CD14-positive monocyte (primary cell): ENCODE data around the gene TCF4. TPM values are rescaled to one million over a fixed set of nuclear protein-coding genes. Genes with fewer than 3 reads are reported as not detected.

ENCODE experiments used
- DNase-seq, 3 donors: peaks; one replicate each; pipeline ENCODE4 v3.0.0-alpha.2; 2011 to 2022
- H2AFZ ChIP-seq: 2 replicates; pipeline ENCODE4 v1.6.0; 2012; ENCODE audit warnings: mild to moderate bottlenecking, low read depth, low read length, inconsistent platforms; ENCODE audit not compliant: insufficient read depth, poor library complexity, severe bottlenecking
- H3K27ac ChIP-seq, 2 donors: 1 replicate in 1 of 2; 2 replicates in 1 of 2; pipeline ENCODE4 v1.5.1; 2012 to 2013; ENCODE audit warnings: low read length in 2 of 2, control low read depth in 1 of 2, inconsistent platforms in 1 of 2, low read depth in 1 of 2, mild to moderate bottlenecking in 1 of 2
- H3K27me3 ChIP-seq, 2 donors: one replicate each; pipeline versions ENCODE4 v1.6.0 to v1.6.1; 2011 to 2013; ENCODE audit warnings: low read length in 2 of 2; ENCODE audit not compliant: control insufficient read depth in 2 of 2, insufficient read depth in 2 of 2
- H3K36me3 ChIP-seq, 2 donors: replicated peaks in 1 of 2; 1 replicate in 1 of 2; 2 replicates in 1 of 2; pipeline versions ENCODE4 v1.5.1 to v1.6.1; 2012 to 2013; ENCODE audit warnings: low read length in 2 of 2, control low read depth in 1 of 2, inconsistent platforms in 1 of 2, mild to moderate bottlenecking in 1 of 2; ENCODE audit not compliant: insufficient read depth in 2 of 2, control insufficient read depth in 1 of 2
- H3K4me1 ChIP-seq, 2 donors: 1 replicate in 1 of 2; 2 replicates in 1 of 2; pipeline versions ENCODE4 v1.5.1 to v1.6.1; 2012 to 2013; ENCODE audit warnings: low read length in 2 of 2, control low read depth in 1 of 2, inconsistent platforms in 1 of 2, mild to moderate bottlenecking in 1 of 2, moderate library complexity in 1 of 2; ENCODE audit not compliant: insufficient read depth in 2 of 2, control insufficient read depth in 1 of 2
- H3K4me2 ChIP-seq: replicated peaks from 2 replicates; pipeline ENCODE3; 2012; ENCODE audit warnings: low read length, moderate library complexity, mild to moderate bottlenecking; ENCODE audit not compliant: poor library complexity, severe bottlenecking; ENCODE audit errors: extremely low read depth
- H3K4me3 ChIP-seq, 3 experiments: fragments of 200-600 bp in 1 of 3; sonication (generic) in 1 of 3; replicated peaks in 1 of 3; 1 replicate in 2 of 3; 2 replicates in 1 of 3; pipeline ENCODE4 v1.5.1; 2011 to 2013; ENCODE audit warnings: low read length in 3 of 3, mild to moderate bottlenecking in 3 of 3, control low read depth in 2 of 3, low read depth in 2 of 3, inconsistent platforms in 1 of 3, moderate library complexity in 1 of 3
- H3K79me2 ChIP-seq: 2 replicates; pipeline ENCODE4 v1.6.0; 2012; ENCODE audit warnings: mild to moderate bottlenecking, control low read depth, inconsistent platforms, low read length, moderate library complexity; ENCODE audit not compliant: insufficient read depth
- H3K9ac ChIP-seq: 2 replicates; pipeline ENCODE4 v1.6.0; 2017; ENCODE audit warnings: low read length, mild to moderate bottlenecking; ENCODE audit not compliant: insufficient read depth, poor library complexity, severe bottlenecking
- H3K9me3 ChIP-seq, 2 donors: replicated peaks in 1 of 2; 1 replicate in 1 of 2; 2 replicates in 1 of 2; pipeline versions ENCODE4 v1.5.1 to v1.6.1; 2012 to 2013; ENCODE audit warnings: low read length in 2 of 2, control low read depth in 1 of 2; ENCODE audit not compliant: control insufficient read depth in 1 of 2, insufficient read depth in 1 of 2
- H4K20me1 ChIP-seq: 2 replicates; pipeline ENCODE4 v1.6.0; 2012; ENCODE audit warnings: mild to moderate bottlenecking, low read length, control low read depth, moderate library complexity; ENCODE audit not compliant: insufficient read depth
- H3K27ac Mint-ChIP-seq, 7 donors: one replicate each; pipeline ENCODE4 v1.8.0; 2020; ENCODE audit warnings: mild to moderate bottlenecking in 7 of 7, mixed read lengths in 7 of 7, moderate library complexity in 6 of 7, inconsistent platforms in 2 of 7
- H3K27me3 Mint-ChIP-seq, 3 donors: one replicate each; pipeline ENCODE4 v1.8.0; 2021 to 2022; ENCODE audit warnings: low read depth in 3 of 3, mild to moderate bottlenecking in 3 of 3, mixed read lengths in 3 of 3, moderate library complexity in 3 of 3, inconsistent platforms in 1 of 3
- H3K36me3 Mint-ChIP-seq, 2 donors: one replicate each; pipeline ENCODE4 v1.8.0; 2020; ENCODE audit warnings: mixed read lengths in 2 of 2, inconsistent platforms in 1 of 2, mild to moderate bottlenecking in 1 of 2
- H3K4me1 Mint-ChIP-seq: one replicate; pipeline ENCODE4 v1.8.0; 2020; ENCODE audit warnings: mild to moderate bottlenecking, mixed read lengths
- H3K4me3 Mint-ChIP-seq, 2 donors: one replicate each; pipeline ENCODE4 v1.8.0; 2020; ENCODE audit warnings: mild to moderate bottlenecking in 2 of 2, mixed read lengths in 2 of 2, moderate library complexity in 1 of 2
- H3K9me3 Mint-ChIP-seq, 7 donors: one replicate each; pipeline ENCODE4 v1.8.0; 2020 to 2022; ENCODE audit warnings: mixed read lengths in 7 of 7, mild to moderate bottlenecking in 6 of 7, moderate library complexity in 6 of 7, inconsistent platforms in 2 of 7
- WGBS: methylation state at CpG from one replicate; pipeline ENCODE4 v1.1.5; 2013; ENCODE audit warnings: missing lambda C conversion rate; ENCODE audit not compliant: insufficient coverage; 5-methylcytosine and 5-hydroxymethylcytosine counted together
- intact Hi-C, 2 donors: fragments of 100-400 bp; cut with micrococcal nuclease; formaldehyde crosslinking; loops; one replicate each; pipeline versions ENCODE4 v1.15.0 to v1.15.1; 2023
- polyA plus RNA-seq, 3 donors: library from polyadenylated mRNA; depleted of rRNA in 1 of 3; unstranded in 2 of 3; stranded (reverse) in 1 of 3; fragments of 300-500 nt in 2 of 3; fragments of >200 nt in 1 of 3; fragmentation: Illumina TruSeq in 2 of 3; gene quantifications; 1 replicate in 2 of 3; 2 replicates in 1 of 3; pipeline ENCODE4 v1.2.3, GENCODE V29; 2012 to 2021
- TF ChIP-seq, protein P1 (sequence below): fragments of 200-600 bp; IDR thresholded peaks from one replicate; pipeline ENCODE4 v1.8.0; 2022; ENCODE audit warnings: antibody characterized with exemption, mild to moderate bottlenecking

The TCF4 gene
- polyA plus RNA-seq, 3 donors: 5.9 to 12.9 (median 10.7) TPM

DNA sequence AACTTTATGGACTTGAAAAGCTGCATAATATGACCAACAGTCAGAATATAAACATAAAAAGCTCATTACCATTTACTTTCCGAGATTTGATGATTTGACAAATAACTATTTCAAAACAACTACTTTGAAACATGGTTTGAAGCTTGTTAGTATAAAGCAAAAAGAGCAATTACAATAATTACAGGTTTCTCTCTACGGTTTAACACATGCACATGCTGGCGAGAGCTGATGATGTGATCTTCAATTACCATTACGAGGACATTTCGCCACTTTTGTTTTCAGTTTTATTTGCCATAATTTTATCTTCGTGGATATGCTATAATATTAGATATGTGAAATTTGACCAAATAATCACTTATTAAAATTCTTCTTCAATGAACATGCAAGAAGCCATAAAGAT, 270.1 kb downstream of the TCF4 start:
- Mint-ChIP-seq H3K4me3 (no peak overlapping the region), H3K27me3 (no peaks in the 10 kb centered on the region), H3K36me3 (no peaks in the 10 kb centered on the region), H3K27ac (no peak overlapping the region), H3K4me1 (peaks cover 33% of the 10 kb centered on the region), H3K9me3 (no peaks in the 10 kb centered on the region)
- TF ChIP-seq, protein P1, sequence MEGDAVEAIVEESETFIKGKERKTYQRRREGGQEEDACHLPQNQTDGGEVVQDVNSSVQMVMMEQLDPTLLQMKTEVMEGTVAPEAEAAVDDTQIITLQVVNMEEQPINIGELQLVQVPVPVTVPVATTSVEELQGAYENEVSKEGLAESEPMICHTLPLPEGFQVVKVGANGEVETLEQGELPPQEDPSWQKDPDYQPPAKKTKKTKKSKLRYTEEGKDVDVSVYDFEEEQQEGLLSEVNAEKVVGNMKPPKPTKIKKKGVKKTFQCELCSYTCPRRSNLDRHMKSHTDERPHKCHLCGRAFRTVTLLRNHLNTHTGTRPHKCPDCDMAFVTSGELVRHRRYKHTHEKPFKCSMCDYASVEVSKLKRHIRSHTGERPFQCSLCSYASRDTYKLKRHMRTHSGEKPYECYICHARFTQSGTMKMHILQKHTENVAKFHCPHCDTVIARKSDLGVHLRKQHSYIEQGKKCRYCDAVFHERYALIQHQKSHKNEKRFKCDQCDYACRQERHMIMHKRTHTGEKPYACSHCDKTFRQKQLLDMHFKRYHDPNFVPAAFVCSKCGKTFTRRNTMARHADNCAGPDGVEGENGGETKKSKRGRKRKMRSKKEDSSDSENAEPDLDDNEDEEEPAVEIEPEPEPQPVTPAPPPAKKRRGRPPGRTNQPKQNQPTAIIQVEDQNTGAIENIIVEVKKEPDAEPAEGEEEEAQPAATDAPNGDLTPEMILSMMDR: no peak
- no peaks in the 10 kb centered on the region for H3K27me3 ChIP-seq
- H3K4me3 ChIP-seq: no peak overlapping the region
- no CpG with 5 or more reads among the region's 6 CpGs for WGBS
- H3K79me2 ChIP-seq: peaks cover 9% of the 10 kb centered on the region
- peaks cover 19 to 37% of the 10 kb centered on the region in 2 donors for H3K4me1 ChIP-seq
- no peak overlapping the region for H3K4me2 ChIP-seq
- H3K9me3 ChIP-seq: no peaks in the 10 kb centered on the region
- H3K27ac ChIP-seq: no peak overlapping the region
- no peaks in the 10 kb centered on the region for H3K36me3 ChIP-seq
- no peaks in the 10 kb centered on the region for H4K20me1 ChIP-seq
- intact Hi-C loops: no loop called here
- DNase-seq: no peak
- no peak overlapping the region for H2AFZ ChIP-seq
- H3K9ac ChIP-seq: no peak overlapping the region

GRCh38 chr18:55317324-55317723, 270.7 kb downstream of the TCF4 start:
- Mint-ChIP-seq H3K4me1 (peaks cover 30% of the 10 kb centered on the region), H3K27me3 (no peaks in the 10 kb centered on the region), H3K27ac (no peak overlapping the region), H3K36me3 (no peaks in the 10 kb centered on the region), H3K4me3 (no peak overlapping the region), H3K9me3 (no peaks in the 10 kb centered on the region)
- H3K27ac ChIP-seq: no peak overlapping the region
- H2AFZ ChIP-seq: no peak overlapping the region
- peaks cover 15 to 32% of the 10 kb centered on the region in 2 donors for H3K4me1 ChIP-seq
- TF ChIP-seq, protein P1: no peak
- no peaks in the 10 kb centered on the region for H3K9me3 ChIP-seq
- H3K4me2 ChIP-seq: no peak overlapping the region
- H3K4me3 ChIP-seq: no peak overlapping the region
- peaks cover 9% of the 10 kb centered on the region for H3K79me2 ChIP-seq
- no peak overlapping the region for H3K9ac ChIP-seq
- intact Hi-C loops: no loop called here
- no peak for DNase-seq
- WGBS: no CpG with 5 or more reads among the region's 1 CpG
- H4K20me1 ChIP-seq: no peaks in the 10 kb centered on the region
- no peaks in the 10 kb centered on the region for H3K36me3 ChIP-seq
- no peaks in the 10 kb centered on the region for H3K27me3 ChIP-seq
